GM13976 (cell line): ENCODE data around the gene RARA.
"Not testable (repeated sequence)": the region's sequence is repeated elsewhere in the genome, so short reads cannot be mapped to it uniquely, and the experiment has no call there.

ENCODE experiments used
- DNase-seq: peaks from one replicate; pipeline ENCODE4 v3.0.0; 2012; ENCODE audit warnings: low spot score
- CTCF ChIP-seq: IDR thresholded peaks from 2 replicates; pipeline ENCODE4 v1.5.1; 2012; ENCODE audit warnings: borderline replicate concordance, mild to moderate bottlenecking; ENCODE audit not compliant: insufficient read depth; ENCODE audit errors: extremely low read depth, missing control alignments, control extremely low read depth
- in situ Hi-C: fragments of 300-500 bp; cut with MboI; formaldehyde crosslinking; loops from one replicate; pipeline ENCODE4 v1.12.0; 2022; ENCODE audit warnings: low sequenced_read_pairs, mixed read lengths, inconsistent platforms; ENCODE audit not compliant: unreplicated experiment

Gene RARA

GRCh38 chr17:40363111-40363827 is 54.3 kb downstream of the RARA start:
- in situ Hi-C loops, result loop anchor here (5.0 kb wide), 1 partner anchor 169 kb away; no protein-coding TSS in a partner anchor
- no peak for DNase-seq
- peak; percentile 13 for TF ChIP-seq CTCF

GRCh38 chr17:40364121-40364861 is 55.3 kb downstream of the RARA start, which contains the start of gene GJD3:
GJD3 (minus strand) TSS chr17:40364737; CDS start chr17:40363815, 922 bp downstream.
- in situ Hi-C loops, result loop anchor here (5.0 kb wide), 1 partner anchor 168 kb away; no protein-coding TSS in a partner anchor
- no peak for TF ChIP-seq CTCF
- peak; percentile 18 for DNase-seq

GRCh38 chr17:40364906-40365305 is 55.9 kb downstream of the RARA start:
- in situ Hi-C loops, result loop anchor here (5.0 kb wide), 1 partner anchor 167 kb away; no protein-coding TSS in a partner anchor
- no peak for DNase-seq
- no peak for TF ChIP-seq CTCF

- no peak for TF ChIP-seq CTCF
- DNase-seq, result peak; percentile 17
- in situ Hi-C loops, result no loop called here
Measured at GRCh38 chr17:40366076-40366860, 57.3 kb downstream of the RARA start.

- DNase-seq, result no peak
- no peak for TF ChIP-seq CTCF
- in situ Hi-C loops, result no loop called here
Measured at GRCh38 chr17:40366861-40367518, 58.0 kb downstream of the RARA start.

GRCh38 chr17:40367728-40368127 is 58.7 kb downstream of the RARA start:
- in situ Hi-C loops, DNase-seq: not testable (repeated sequence)
